Activated B cell treated with CpG ODN at 0.5 μM for 24 hours (primary cell): Measurements from ENCODE around the gene MAN2A1. TPM values are rescaled to one million over a fixed set of nuclear protein-coding genes. Genes with fewer than 3 reads are reported as not detected.

Source experiments
- ATAC-seq: fragments of 200-7000 bp; cut with Tn5 transposase; one replicate; pipeline ENCODE4 v1.10.0; 2021; ENCODE audit warnings: low read depth, mild to moderate bottlenecking, moderate library complexity
- CTCF ChIA-PET: fragments of 350-600 bp; sonication (Branson Sonifier 250); formaldehyde crosslinking; loops from one replicate; lab custom pipeline; 2021; ENCODE audit warnings: antibody characterized with exemption; lab: Charles Lee
- POLR2A ChIA-PET: fragments of 350-600 bp; sonication (Branson Sonifier 250); formaldehyde crosslinking; loops from one replicate; lab custom pipeline; 2021; ENCODE audit warnings: antibody characterized with exemption; lab: Charles Lee
- DNase-seq: peaks from one replicate; pipeline ENCODE4 v3.0.0; 2022
- H3K27ac Mint-ChIP-seq: one replicate; pipeline ENCODE4 v1.8.0; 2020; ENCODE audit warnings: mixed read lengths
- H3K27me3 Mint-ChIP-seq: one replicate; pipeline ENCODE4 v1.8.0; 2021; ENCODE audit warnings: mixed read lengths
- H3K36me3 Mint-ChIP-seq: one replicate; pipeline ENCODE4 v1.8.0; 2021; ENCODE audit warnings: low read depth, mixed read lengths
- H3K4me1 Mint-ChIP-seq: one replicate; pipeline ENCODE4 v1.8.0; 2021; ENCODE audit warnings: mixed read lengths
- H3K4me3 Mint-ChIP-seq: one replicate; pipeline ENCODE4 v1.8.0; 2020; ENCODE audit warnings: mild to moderate bottlenecking, mixed read lengths
- H3K9me3 Mint-ChIP-seq: one replicate; pipeline ENCODE4 v1.8.0; 2020; ENCODE audit warnings: mixed read lengths
- CTCF ChIP-seq: fragments of 200-600 bp; IDR thresholded peaks from one replicate; pipeline ENCODE4 v1.8.0; 2022; ENCODE audit warnings: antibody characterized with exemption, mild to moderate bottlenecking
- intact Hi-C: fragments of 100-400 bp; cut with micrococcal nuclease; formaldehyde crosslinking; loops from one replicate; pipeline ENCODE4 v1.15.1; 2024
- total RNA-seq: library from RNA; stranded (reverse); gene quantifications from 2 replicates; pipeline ENCODE4 v1.2.3, GENCODE V29; 2022

Gene MAN2A1
- total RNA-seq, 1 donor from 2014 or later, result 48.6 TPM

GRCh38 chr5:109855056-109855455, 165.3 kb downstream of the MAN2A1 start:
- intact Hi-C loops, result no loop called here
- Mint-ChIP-seq H3K4me3 (no peak overlapping the region), H3K4me1 (no peaks in the 10 kb centered on the region), H3K27ac (no peak overlapping the region), H3K27me3 (no peaks in the 10 kb centered on the region), H3K36me3 (peaks cover 78% of the 10 kb centered on the region), H3K9me3 (no peaks in the 10 kb centered on the region)
- ChIA-PET POLR2A (no interaction called here), CTCF (no interaction called here)
- DNase-seq (no peak), ATAC-seq (no peak)
- no peak for TF ChIP-seq CTCF

- ChIA-PET POLR2A (no interaction called here), CTCF (no interaction called here)
- peaks cover 77% of the 10 kb centered on the region for H3K36me3 Mint-ChIP-seq
- DNase-seq, result no peak
- no peaks in the 10 kb centered on the region for H3K4me1 Mint-ChIP-seq
- H3K27me3 Mint-ChIP-seq, result no peaks in the 10 kb centered on the region
- no peak overlapping the region for H3K27ac Mint-ChIP-seq
- ATAC-seq, result no peak
- intact Hi-C loops, result no loop called here
- no peaks in the 10 kb centered on the region for H3K9me3 Mint-ChIP-seq
- no peak for TF ChIP-seq CTCF
- H3K4me3 Mint-ChIP-seq, result no peak overlapping the region
Observed at GRCh38 chr5:109857405-109858031, 167.8 kb downstream of the MAN2A1 start.

- ChIA-PET POLR2A (no interaction called here), CTCF (no interaction called here)
- Mint-ChIP-seq H3K4me3 (no peak overlapping the region), H3K27me3 (no peaks in the 10 kb centered on the region), H3K36me3 (peaks cover 85% of the 10 kb centered on the region), H3K4me1 (no peaks in the 10 kb centered on the region), H3K9me3 (no peaks in the 10 kb centered on the region), H3K27ac (no peak overlapping the region)
- no peak for ATAC-seq
- intact Hi-C loops, result no loop called here
- DNase-seq, result no peak
- TF ChIP-seq CTCF, result no peak
Observed at GRCh38 chr5:109859537-109859936, 169.8 kb downstream of the MAN2A1 start.

GRCh38 chr5:109862301-109862700, 172.6 kb downstream of the MAN2A1 start:
- no peak overlapping the region for H3K27ac Mint-ChIP-seq
- no peaks in the 10 kb centered on the region for H3K27me3 Mint-ChIP-seq
- DNase-seq (no peak), ATAC-seq (no peak)
- H3K36me3 Mint-ChIP-seq, result peaks cover 88% of the 10 kb centered on the region
- POLR2A ChIA-PET, result interaction anchor here (1.3 kb wide), 1 partner anchor 171 kb away, joined by 3 read pairs; no protein-coding TSS in a partner anchor
- CTCF ChIA-PET, result no interaction called here
- H3K4me1 Mint-ChIP-seq, result no peaks in the 10 kb centered on the region
- no peaks in the 10 kb centered on the region for H3K9me3 Mint-ChIP-seq
- TF ChIP-seq CTCF, result no peak
- H3K4me3 Mint-ChIP-seq, result no peak overlapping the region
- intact Hi-C loops, result loop anchor here (10.0 kb wide), 1 partner anchor 762 kb away; no protein-coding TSS in a partner anchor

GRCh38 chr5:109863752-109864151, 174.0 kb downstream of the MAN2A1 start:
- ATAC-seq (no peak), DNase-seq (no peak)
- Mint-ChIP-seq H3K27ac (no peak overlapping the region), H3K4me3 (no peak overlapping the region), H3K36me3 (peaks cover 86% of the 10 kb centered on the region), H3K4me1 (no peaks in the 10 kb centered on the region), H3K9me3 (no peaks in the 10 kb centered on the region), H3K27me3 (no peaks in the 10 kb centered on the region)
- intact Hi-C loops, result loop anchor here (10.0 kb wide), 1 partner anchor 761 kb away; no protein-coding TSS in a partner anchor
- ChIA-PET CTCF (no interaction called here), POLR2A (no interaction called here)
- TF ChIP-seq CTCF, result no peak
